NK-92 (cell line): ENCODE results near the gene PSMB7.
A peak's percentile ranks its signal among the peaks of the same experiment; 100 is the strongest.

Experiments used
- DNase-seq: peaks from one replicate; lab custom pipeline; 2025; ENCODE audit not compliant: unreplicated experiment; lab: John Stamatoyannopoulos, UW

PSMB7 gene

DNA sequence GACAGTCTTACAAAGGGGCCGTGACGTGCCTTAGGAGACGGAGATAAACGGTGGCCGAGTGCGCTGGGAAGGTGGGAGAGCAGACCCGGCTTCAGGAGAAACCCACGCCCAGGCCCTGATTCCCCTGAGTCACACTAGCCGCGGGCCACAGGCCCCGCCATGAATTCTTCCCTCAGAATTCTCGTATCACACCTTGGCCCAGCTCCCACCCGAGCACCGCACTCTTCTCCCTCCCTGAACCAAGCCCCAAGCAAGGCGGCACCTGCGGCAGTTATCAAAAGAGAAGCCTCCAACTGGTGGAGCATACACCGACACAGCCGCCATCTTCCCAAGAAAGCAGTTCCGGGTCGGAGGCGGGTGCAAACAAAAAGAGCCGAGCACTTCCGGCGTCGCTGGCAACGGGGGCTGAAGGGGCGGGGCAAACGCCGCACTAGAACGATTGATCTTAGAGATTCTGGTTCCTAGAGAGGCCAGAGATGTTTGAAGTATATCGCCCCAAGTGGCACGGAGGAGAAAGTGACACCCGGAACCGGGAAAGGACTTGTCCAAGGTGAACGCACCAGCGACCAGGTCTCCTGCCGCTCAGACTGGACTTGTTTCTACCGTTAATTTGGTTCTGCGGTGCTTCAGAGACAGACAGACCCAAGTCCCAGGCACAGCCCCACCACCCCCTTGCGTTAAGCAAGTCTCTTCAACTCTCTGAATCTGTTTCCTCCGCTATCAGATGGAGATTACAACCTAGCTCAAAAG lies at the start of gene PSMB7:
Gene PSMB7 (minus strand): TSS at position 341 of the 750 bp plus-strand sequence. CDS start 17 bp downstream, at position 324.
- peak; percentile 83 for DNase-seq

DNA sequence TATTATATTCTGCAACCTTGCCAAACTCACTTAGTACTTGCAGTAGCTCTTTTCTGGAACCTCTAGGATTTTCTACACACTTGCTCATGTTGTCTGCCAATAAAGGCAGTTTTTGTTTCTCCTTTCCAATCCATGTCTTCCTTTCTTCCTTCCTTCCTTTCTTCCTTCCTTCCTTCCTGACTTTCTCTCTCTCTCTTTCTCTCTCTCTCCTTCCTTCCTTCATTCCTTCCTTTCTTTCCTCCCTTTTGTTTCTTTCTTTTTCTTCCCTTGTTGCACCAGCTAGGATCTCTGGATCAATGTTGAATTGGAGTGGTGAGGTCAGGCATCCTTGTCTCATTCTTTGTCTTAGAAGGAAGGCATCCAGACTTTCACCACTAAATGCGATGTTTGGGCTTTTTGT lies 47.5 kb upstream of the PSMB7 start:
- DNase-seq, result no peak

DNA sequence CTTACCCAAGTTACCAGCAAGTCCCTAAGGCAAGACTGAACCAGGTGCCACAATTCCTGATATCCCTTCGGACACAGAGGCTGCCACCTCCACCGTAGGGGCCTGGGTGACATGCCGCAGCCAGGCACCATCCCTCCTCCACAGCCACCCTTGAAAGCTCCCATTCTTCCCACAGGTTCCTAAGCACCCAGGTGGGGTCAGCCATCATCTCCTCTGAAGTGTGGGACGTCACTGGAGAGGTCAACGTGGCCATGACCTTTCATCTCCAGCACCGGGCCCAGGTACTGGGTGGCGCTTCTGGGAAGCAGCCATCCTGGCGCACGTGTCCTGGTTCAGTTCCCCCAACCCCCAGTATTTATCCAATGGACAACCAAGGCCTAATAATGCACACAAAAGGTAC lies 43.2 kb upstream of the PSMB7 start:
- DNase-seq, result no peak

DNA sequence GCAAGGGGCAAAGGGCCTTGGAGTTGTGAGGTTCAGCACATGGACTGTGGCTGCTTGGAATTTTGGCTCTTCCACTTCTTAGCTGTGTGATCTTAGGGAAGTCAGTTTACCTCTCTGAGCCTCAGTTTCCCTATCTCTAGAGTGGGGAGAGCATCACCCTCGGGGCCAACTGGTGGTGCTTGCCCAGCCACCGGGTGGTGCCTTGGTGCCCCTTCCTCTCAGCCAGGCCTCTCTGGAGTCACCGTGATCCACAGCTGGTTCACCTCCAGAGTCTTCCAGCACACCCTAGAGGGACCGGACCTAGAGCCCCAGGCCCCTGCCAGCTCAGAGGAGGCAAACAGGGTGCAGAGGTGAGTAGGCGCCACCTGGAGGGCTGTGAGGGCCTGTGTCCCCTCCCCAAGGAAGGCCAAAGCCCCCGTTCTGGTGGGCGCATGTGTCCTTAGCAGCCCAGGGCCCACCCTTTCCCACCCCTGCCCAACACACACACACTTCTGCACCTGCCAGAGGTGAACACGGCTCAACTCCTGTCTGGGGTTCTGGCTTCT lies 42.7 kb upstream of the PSMB7 start:
- no peak for DNase-seq

DNA sequence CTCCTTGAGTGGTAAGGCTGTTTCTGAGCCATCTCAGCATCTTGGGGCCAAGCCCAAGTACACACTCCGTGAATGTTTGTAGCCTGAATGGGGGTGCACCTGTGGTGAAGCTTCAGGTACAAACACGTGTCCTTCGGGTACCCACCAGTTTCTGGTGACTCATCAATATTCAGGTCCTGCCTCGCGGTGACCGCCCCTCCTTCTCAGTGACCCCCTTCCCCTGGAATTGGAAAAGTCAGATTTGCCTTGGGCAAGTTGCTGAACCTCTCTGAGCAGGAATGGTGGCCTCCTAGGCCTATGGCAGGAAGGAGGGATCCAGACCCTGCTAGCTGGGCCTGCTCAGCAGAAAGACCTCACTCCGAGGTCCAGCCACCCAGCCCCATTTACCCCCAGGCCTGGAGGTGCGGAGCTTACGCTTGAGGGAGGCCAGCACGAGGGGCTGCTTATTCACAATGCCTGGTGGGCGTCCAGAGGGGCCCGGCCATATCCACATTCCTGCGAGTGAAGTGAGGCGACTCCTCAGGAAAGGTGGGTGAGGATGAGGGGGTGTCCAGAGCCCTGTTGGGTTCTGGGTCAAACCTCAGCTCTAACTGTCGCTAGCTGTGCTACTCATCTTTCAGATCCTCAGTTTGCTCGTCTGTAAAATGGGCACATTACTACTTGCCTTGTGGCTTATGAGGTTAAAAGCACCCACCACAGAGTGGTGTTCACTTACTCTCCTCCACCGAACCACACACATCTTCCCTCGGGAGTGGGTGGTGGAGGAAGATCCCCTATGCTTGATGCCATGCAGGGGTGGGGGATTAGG lies 42.0 kb upstream of the PSMB7 start:
- DNase-seq, result no peak

DNA sequence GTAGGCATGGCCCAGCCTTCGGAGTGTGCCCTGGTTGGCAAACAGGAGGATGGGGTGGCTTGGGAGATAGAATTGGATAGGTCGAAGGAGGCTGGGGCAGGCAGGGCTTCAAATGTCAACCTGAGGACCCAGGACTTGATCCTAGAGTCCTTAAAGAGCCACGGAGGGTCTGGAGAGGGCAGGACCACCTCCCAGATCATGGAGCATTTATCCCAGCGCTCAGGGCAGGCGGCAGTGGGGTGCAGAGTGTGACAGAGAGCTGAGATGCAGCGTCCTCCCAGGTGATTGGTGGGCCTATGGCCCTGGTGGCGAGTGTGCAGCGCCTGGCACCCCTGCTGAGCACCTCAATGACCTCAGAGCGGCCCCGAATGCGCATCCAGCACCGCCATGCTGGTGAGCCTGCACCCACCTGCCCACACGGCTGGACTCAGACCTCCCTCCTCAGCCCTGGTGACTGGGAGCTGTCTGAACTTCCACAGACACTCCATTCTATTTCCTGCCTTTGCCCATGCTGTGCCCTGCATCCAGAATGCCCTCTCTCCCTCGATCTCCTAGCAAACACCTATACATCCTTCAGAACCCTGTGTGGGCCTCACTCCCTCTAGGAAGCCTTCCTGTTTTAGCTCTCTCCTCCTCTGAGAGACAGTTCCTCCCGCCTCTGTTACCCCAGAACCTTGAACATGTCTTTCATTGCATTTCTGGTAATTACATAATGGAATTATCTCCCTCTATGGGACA lies 41.3 kb upstream of the PSMB7 start:
- no peak for DNase-seq

DNA sequence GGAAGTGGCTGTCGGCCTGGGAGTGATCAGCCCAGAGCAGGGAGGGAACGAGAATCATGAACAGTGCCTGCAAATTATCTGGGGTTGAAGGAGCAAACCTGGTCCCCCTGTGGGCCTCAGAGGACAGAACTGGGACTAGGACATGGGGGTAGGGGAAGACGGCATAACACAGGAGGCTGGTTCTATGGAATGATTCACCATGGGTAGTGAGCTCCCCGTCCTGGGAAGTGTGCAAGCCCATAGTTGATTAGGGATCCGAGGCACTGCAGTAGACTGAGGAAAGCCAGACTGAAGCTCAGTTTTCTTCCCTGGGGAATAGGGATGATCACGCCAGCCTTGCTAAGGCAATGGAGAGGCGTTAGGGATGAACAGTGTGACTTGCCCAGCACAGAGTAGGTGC lies 40.6 kb upstream of the PSMB7 start:
- DNase-seq, result no peak

DNA sequence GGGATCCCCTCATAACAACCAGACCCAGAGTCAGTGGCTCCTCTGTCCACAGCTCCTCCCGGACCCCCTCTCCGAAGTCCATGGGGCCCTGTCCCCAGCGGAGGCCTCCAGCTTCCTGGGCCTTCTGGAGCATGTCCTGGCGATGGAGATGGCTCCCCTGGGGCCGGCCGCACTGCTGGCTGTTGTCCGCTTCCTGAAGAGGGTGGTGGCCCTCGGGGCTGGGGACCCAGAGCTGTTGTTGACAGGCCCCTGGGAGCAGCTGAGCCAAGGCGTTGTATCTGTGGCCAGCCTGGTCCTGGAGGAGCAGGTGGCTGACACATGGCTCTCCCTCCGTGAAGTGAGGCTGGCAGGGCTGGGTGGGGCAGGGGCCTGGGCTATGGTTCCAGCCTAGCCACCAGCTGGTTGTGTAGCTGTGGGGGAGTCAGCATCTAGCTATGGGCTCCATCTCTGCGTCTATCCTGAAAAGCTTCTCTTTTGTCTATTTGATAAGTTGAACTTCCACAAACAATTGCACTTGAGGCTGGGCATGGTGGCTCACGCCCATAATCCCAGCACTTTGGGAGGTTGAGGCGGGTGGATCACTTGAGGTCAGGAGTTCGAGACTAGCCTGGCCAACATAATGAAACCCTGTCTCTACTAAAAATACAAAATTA lies 39.7 kb upstream of the PSMB7 start:
- no peak for DNase-seq

DNA sequence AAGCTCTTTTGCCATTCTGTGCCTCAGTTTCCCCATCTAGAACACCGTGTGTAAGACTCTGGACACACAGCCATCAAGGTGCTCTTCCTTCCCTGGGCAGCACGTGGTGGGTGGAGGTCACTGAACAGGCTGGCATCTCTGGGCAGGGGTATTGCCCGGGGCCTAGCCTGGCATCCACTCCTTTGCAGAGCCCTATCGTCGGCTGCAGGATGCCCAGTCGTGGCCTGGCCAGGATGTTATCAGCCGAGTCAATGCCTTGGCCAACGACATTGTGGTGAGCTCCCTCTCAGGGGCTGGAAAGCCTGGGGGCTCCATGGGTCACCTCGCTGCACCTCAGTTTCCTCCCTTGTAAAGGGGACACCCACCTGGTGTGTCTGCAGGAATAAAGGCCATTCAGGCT lies 39.1 kb upstream of the PSMB7 start:
- no peak for DNase-seq

DNA sequence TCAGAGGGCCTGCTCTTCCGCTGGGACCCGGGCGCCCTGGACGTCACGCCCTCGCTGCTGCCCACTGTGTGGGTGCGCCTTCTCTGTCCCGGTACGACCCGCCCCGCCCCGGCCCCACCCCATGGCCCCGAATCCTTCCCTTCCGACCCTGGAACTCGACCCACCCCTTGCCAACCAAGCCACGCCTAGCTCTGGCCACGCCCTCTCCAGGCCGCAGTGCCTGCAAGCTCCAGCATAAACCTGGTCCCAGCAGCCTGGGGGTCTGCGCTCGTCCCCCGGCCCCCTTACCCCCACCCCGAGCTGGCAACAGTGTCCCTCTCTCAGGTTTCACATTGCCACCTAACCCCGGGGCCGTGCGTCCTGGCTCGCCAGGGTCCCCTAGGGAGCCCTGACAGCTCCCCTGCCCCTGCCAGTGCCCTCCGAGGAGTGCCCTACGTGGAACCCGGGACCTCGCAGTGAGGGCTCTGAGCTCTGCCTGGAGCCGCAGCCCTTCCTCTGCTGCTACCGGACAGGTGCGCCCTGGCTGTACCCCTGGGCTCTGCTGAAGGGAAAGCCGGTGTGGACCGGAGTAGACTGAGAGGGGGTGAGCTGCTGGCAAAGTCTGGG lies 38.4 kb upstream of the PSMB7 start:
- DNase-seq, result no peak

DNA sequence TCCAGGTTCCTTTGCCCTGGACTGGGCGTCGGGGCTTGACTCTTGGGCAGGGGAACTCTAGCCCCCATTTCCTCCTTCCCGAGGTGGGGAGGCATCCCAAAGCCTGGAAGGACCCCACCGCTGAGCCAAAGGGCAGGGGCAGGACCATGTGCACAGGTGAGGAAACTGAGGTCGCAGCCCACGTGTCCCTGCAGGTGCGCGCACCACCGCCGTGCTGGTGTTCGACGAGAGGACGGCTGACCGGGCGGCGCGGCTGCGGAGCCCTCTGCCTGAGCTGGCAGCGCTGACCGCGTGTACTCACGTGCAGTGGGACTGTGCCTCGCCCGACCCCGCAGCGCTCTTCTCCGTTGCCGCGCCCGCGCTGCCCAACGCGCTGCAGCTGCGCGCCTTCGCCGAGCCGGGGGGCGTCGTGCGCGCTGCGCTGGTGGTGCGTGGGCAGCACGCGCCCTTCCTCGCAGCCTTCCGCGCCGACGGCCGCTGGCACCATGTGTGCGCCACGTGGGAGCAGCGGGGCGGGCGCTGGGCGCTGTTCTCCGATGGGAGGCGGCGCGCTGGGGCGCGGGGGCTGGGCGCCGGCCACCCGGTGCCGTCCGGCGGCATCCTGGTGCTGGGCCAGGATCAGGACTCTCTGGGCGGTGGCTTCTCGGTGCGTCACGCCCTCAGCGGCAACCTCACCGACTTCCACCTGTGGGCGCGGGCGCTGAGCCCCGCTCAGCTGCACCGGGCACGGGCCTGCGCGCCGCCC lies 37.8 kb upstream of the PSMB7 start:
- no peak for DNase-seq

DNA sequence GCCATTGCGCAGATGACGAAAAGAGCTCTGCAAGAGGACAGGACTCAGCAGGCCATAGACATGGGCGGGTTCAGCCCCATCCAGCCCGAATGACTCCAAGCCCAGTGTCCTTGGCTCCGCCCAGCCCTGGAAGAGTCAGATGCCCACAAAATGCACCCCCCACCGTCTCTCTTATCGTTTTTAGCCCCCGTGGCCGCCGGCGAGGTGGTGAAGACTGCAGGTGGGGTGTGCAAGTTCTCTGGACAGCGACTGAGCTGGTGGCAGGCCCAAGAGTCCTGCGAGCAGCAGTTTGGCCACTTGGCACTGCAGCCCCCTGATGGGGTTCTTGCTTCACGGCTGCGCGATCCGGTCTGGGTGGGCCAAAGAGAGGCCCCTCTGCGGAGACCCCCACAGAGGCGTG lies 37.1 kb upstream of the PSMB7 start:
- no peak for DNase-seq

DNA sequence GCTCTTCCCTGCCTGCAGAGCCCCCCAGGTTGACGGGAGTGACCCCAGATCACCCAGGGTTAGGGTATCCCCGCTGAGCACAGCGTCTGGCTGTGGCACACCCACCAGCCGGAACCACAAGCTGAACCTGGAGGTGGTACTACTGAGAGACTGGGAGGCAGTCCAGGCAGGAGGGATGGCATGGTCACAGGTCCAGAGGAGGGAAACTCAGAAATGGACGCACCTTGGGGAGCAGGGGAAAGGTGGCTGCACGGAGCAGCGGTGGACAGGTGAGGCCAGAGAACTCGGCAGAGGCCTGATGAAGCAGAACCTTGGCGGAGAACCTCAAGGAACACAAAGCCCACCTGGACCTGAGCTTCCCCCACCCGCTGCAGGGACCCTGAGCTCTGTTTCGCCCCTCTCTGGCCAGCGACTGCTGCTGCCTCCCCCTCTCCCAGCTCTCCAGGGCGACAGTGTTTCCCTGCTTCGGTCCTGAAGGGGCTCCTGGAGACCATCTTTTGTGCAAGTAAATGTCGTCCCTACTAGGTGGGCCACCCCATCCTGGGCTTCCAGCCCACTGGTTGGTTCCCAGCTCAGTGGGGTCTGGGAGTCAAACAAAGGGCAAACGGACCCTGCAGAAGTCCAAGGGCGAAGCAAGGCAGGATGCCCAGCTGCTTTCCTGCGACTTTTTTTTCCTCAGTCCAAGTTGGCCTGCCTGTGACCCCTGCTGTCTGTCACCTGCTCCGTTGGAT lies 35.9 kb upstream of the PSMB7 start:
- no peak for DNase-seq

DNA sequence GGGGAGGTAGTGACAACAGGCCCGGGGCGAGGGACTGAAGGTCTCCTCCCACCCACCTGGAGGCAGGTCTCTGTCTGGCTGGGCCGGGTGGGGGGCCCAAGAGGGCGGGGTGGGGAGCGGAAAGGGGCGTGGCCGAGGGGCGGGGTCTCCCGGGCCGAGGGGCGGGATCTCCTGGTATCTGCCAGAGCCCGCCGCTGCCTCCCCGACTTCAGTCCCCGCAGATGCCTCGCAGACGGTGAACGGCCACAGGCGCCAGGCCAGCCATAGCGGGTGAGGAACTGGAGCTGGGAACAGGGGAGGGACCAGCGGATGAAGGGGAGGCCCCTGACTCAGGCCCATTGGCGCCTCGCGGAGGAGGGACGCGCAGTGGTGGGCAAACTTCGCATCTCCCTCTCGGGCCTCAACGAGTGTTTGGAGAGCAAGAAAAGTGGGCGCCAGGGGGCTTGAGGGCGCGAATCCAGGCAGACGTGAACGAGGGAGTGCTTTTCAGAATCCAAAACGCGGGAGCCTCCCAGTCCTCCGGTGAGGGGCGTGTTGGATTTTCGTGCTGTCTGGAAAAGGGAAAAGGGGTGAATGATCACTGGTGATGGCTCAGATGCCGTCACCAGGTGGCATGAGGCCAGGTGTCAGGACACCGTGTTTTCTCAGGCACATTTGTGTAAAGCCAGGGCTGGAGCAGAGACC lies 35.1 kb upstream of the PSMB7 start, which contains the start of gene ADGRD2:
Gene ADGRD2 (plus strand): TSS at position 211 of the 684 bp plus-strand sequence. CDS start 1,216 bp downstream, outside the sequence.
- DNase-seq, result no peak

DNA sequence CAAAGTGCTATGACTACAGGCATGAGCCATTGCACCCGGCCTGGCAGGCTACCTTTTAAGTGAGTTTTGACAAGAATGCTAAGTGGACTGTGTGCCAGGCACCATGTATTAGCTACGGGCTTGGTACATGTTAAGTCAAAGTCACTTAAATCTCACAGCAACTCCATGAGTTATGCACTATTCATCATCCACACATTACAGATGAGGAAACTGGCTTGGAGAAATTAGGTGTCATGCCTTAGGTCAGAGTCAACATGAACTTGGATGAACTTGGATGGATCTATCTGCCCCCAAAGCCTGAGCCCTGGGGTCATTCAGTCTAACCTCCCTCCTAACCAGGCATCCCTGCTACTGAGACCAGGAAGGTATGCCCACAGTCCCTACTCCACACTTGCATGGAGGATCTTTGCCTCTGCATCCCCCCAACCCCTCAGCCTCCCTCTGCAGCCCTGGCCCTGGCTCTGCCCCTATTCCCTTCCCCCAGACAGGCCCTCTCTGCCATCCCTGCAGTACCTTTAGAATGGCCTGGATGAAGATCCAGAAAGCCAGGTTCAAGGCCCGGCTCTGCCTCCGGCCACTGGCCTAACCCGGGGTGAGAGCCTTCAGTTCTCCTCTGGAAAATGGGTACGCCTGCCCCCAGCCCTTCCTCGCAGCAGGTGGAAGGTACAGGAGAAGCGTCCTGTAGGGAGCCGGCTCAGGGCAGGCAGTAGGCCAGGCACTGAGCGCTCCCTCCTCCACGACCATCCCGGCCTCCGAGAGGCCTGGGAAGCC lies 34.3 kb upstream of the PSMB7 start:
- DNase-seq, result no peak

DNA sequence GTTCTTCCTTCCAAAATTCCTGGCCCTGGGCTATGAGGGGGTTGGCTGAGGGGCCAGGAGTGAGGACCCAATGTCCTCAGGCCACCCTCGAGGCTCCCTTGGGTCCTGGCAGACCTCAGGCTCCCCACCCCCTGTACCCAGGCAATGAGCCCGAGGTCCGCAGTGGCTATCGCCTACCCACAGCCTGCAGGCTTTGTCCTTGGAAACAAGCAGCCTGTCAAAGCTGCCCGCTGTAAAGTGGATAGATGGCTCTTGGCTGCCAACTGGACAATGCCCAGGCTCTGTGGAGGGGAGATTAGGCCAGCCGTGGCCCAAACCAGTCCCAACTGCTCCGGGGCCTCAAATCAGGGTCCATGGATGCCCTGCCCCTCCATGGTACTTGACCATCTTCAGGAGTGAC lies 32.8 kb upstream of the PSMB7 start:
- no peak for DNase-seq

DNA sequence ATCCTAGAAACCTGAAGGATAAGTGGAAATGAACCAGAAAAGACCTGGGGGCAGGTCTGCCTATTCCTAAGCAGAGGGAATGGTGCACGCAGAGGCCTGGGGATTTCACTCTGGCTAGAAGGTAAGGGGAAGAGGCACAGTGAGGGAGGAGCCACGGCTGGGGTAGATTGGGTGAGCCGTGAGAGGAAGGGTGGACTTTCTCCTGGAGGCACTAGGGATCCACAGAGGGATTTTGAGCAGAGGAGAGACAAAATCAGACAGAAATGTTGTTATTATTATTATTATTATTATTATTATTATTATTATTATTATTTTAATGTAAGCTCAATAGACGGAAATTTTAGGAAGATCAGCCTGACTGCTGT lies 32.0 kb upstream of the PSMB7 start:
- DNase-seq, result no peak

DNA sequence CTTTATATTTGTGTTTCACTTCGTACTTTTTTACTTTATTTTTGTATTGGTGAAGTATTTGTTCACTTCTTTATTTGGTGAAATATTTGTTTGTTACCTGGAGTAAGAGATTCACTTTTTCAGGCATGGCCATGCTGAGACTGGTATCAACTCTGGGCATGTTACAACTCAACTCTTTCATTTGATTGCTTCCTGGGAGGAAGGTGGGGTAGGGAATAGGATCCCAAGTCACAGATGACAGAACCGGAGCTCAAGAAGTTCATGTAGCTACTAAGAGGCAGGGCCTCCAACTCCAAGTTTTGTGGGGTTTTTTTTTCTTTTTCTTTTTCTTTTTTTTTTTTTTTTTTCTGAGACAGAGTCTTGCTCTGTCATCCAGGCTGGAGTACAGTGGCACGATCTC lies 28.9 kb upstream of the PSMB7 start:
- no peak for DNase-seq
